HEK293 (cell line): ENCODE measurements around the gene NAP1L4.
A peak's percentile ranks its signal among the peaks of the same experiment; 100 is the strongest.
"Not testable (repeated sequence)": the region's sequence is repeated elsewhere in the genome, so short reads cannot be mapped to it uniquely, and the experiment has no call there.

Experiments
- CTCF ChIA-PET: fragments of 350-600 bp; formaldehyde crosslinking; extraction: SDS; loops from one replicate; lab custom pipeline; 2021; ENCODE audit warnings: antibody characterized with exemption; lab: Yijun Ruan, JAX
- POLR2A ChIA-PET: fragments of 300-600 bp; formaldehyde crosslinking; extraction: SDS; loops from one replicate; lab custom pipeline; 2020; ENCODE audit warnings: antibody characterized with exemption, inconsistent platforms; lab: Yijun Ruan, JAX
- H3K27ac ChIP-seq: fragments of 200-500 bp; sonication (Bioruptor generic); 2 replicates; pipeline ENCODE4 v1.5.1; 2014; ENCODE audit warnings: low read depth, low read length, control low read depth, inconsistent platforms; ENCODE audit errors: extremely low read depth
- H3K36me3 ChIP-seq, 2 experiments: fragments of 200-500 bp in 1 of 2; sonication (Bioruptor generic) in 1 of 2; 1 replicate in 1 of 2; 2 replicates in 1 of 2; pipeline ENCODE4 v1.5.1; 2014 to 2017; ENCODE audit warnings: inconsistent platforms in 2 of 2, low read length in 2 of 2; ENCODE audit not compliant: control insufficient read depth in 2 of 2, insufficient read depth in 1 of 2
- H3K4me1 ChIP-seq: fragments of 200-500 bp; sonication (Bioruptor generic); 2 replicates; pipeline ENCODE4 v1.5.1; 2014; ENCODE audit warnings: mild to moderate bottlenecking, low read length, inconsistent platforms; ENCODE audit not compliant: control insufficient read depth, insufficient read depth
- H3K4me3 ChIP-seq: 2 replicates; pipeline ENCODE4 v1.5.1; 2011; ENCODE audit warnings: low read depth, mild to moderate bottlenecking, control low read depth, low read length, moderate library complexity
- H3K9me3 ChIP-seq: fragments of 200-500 bp; sonication (Bioruptor generic); 2 replicates; pipeline ENCODE4 v1.5.1; 2014; ENCODE audit warnings: low read depth, low read length, inconsistent platforms; ENCODE audit not compliant: control insufficient read depth, insufficient read depth
- KLF8 ChIP-seq: fragments of 450-650 bp; formaldehyde crosslinking; IDR thresholded peaks from 2 replicates; pipeline ENCODE4 v1.5.1; 2016; ENCODE audit warnings: missing biosample characterization, missing genetic modification characterization
- REST ChIP-seq: fragments of 450-650 bp; formaldehyde crosslinking; IDR thresholded peaks from 2 replicates; pipeline ENCODE4 v1.5.1; 2016; ENCODE audit warnings: missing biosample characterization, missing genetic modification characterization
- SETDB1 ChIP-seq: IDR thresholded peaks from one replicate; pipeline ENCODE4 v1.6.1; 2017; ENCODE audit warnings: mild to moderate bottlenecking, low read length, moderate library complexity, mixed read lengths; ENCODE audit not compliant: insufficient read length
- SP3 ChIP-seq: fragments of 450-650 bp; formaldehyde crosslinking; IDR thresholded peaks from 2 replicates; pipeline ENCODE4 v1.5.1; 2016; ENCODE audit warnings: missing biosample characterization, missing genetic modification characterization
- TSHZ1 ChIP-seq: fragments of 450-650 bp; formaldehyde crosslinking; IDR thresholded peaks from 2 replicates; pipeline ENCODE4 v1.5.1; 2016; ENCODE audit warnings: missing biosample characterization, missing genetic modification characterization, borderline replicate concordance
- ZBTB21 ChIP-seq: fragments of 450-650 bp; formaldehyde crosslinking; IDR thresholded peaks from 2 replicates; pipeline ENCODE4 v1.5.1; 2017; ENCODE audit warnings: missing biosample characterization, missing genetic modification characterization
- ZFP41 ChIP-seq: fragments of 450-650 bp; formaldehyde crosslinking; IDR thresholded peaks from 2 replicates; pipeline ENCODE4 v1.5.1; 2016; ENCODE audit warnings: missing biosample characterization, missing genetic modification characterization, borderline replicate concordance
- ZFP69B ChIP-seq: fragments of 450-650 bp; formaldehyde crosslinking; IDR thresholded peaks from 2 replicates; pipeline ENCODE4 v1.5.1; 2016; ENCODE audit warnings: missing biosample characterization, missing genetic modification characterization
- ZNF132 ChIP-seq: fragments of 450-650 bp; formaldehyde crosslinking; IDR thresholded peaks from 2 replicates; pipeline ENCODE4 v1.5.1; 2017; ENCODE audit warnings: missing biosample characterization, missing genetic modification characterization, borderline replicate concordance
- ZNF140 ChIP-seq: fragments of 450-650 bp; formaldehyde crosslinking; IDR thresholded peaks from 2 replicates; pipeline ENCODE4 v1.5.1; 2016; ENCODE audit warnings: missing biosample characterization, missing genetic modification characterization
- ZNF18 ChIP-seq: fragments of 450-650 bp; formaldehyde crosslinking; IDR thresholded peaks from 2 replicates; pipeline ENCODE4 v1.5.1; 2016; ENCODE audit warnings: missing biosample characterization, missing genetic modification characterization
- ZNF221 ChIP-seq: fragments of 450-650 bp; formaldehyde crosslinking; IDR thresholded peaks from 2 replicates; pipeline ENCODE4 v1.5.1; 2017; ENCODE audit warnings: missing biosample characterization, missing genetic modification characterization, borderline replicate concordance
- ZNF513 ChIP-seq: fragments of 450-650 bp; IDR thresholded peaks from 2 replicates; pipeline ENCODE4 v1.5.1; 2018; ENCODE audit warnings: missing biosample characterization, missing genetic modification characterization

The NAP1L4 gene

GRCh38 chr11:2938458-2939418 is 53.4 kb downstream of the NAP1L4 start:
- H3K9me3 ChIP-seq, POLR2A ChIA-PET, H3K36me3 ChIP-seq, H3K4me1 ChIP-seq, H3K4me3 ChIP-seq, H3K27ac ChIP-seq: not testable (repeated sequence)
- TF ChIP-seq SETDB1: peak; percentile 83
- TF ChIP-seq ZNF18 (tag by site-specific recombination): peak; percentile 99
- CTCF ChIA-PET: interaction anchor here (0.7 kb wide), 1 partner anchor 10 kb away, joined by 3 read pairs; the partner anchor contains the start of gene PHLDA2

GRCh38 chr11:2937641-2938457 is 54.3 kb downstream of the NAP1L4 start:
- H3K9me3 ChIP-seq, POLR2A ChIA-PET, H3K4me1 ChIP-seq, H3K36me3 ChIP-seq, H3K4me3 ChIP-seq, H3K27ac ChIP-seq: not testable (repeated sequence)
- CTCF ChIA-PET: interaction anchor here (0.7 kb wide), 1 partner anchor 627 kb away, joined by 4 read pairs; no protein-coding TSS in a partner anchor
- TF ChIP-seq SETDB1: peak; percentile 95
- TF ChIP-seq ZNF140 (tag by site-specific recombination): 0 out of 2 replicates have a peak, but pooled peaks have one; percentile 21
- peak; percentile 99 for TF ChIP-seq ZNF18 (tag by site-specific recombination)

- no peak overlapping the region for H3K4me3 ChIP-seq
- CTCF ChIA-PET: interaction anchor here (1.3 to 1.5 kb wide), 2 partner anchors 43 to 402 kb away, joined by 6 read pairs; no protein-coding TSS in a partner anchor
- POLR2A ChIA-PET: interaction anchor here (1.9 kb wide), 1 partner anchor 57 kb away, joined by 5 read pairs; the partner anchor contains the start of gene NAP1L4
These were observed 57.4 kb downstream of the NAP1L4 start for GRCh38 chr11:2934611-2935239.

More at GRCh38 chr11:2934611-2935239, 57.4 kb downstream of the NAP1L4 start:
- TF ChIP-seq ZNF132 (tag by site-specific recombination) (no peak), ZNF513 (tag by site-specific recombination) (no peak), REST (tag by site-specific recombination) (no peak), KLF8 (tag by site-specific recombination) (no peak), ZFP41 (tag by site-specific recombination) (no peak), TSHZ1 (tag by site-specific recombination) (no peak), ZNF221 (tag by site-specific recombination) (no peak), SP3 (tag by site-specific recombination) (no peak), ZBTB21 (tag by site-specific recombination) (no peak), ZFP69B (tag by site-specific recombination) (no peak)
- Histone ChIP-seq H3K36me3 (no peaks in the 10 kb centered on the region), H3K27ac (no peak overlapping the region), H3K9me3 (no peaks in the 10 kb centered on the region), H3K4me1 (no peaks in the 10 kb centered on the region)
